Measurements from ENCODE around the gene NCKAP5. TPM values are rescaled to one million over a fixed set of nuclear protein-coding genes. Genes with fewer than 3 reads are reported as not detected.

Gene NCKAP5
- total and polyA plus RNA-seq, 9 of the 15 experiments (the other 6 are each of a cell fraction or from before 2014, with no cell fraction given) = not detected

GRCh38 chr2:133591164-133591563 lies 22.9 kb upstream of the NCKAP5 start:
- Histone ChIP-seq H3K36me3 (ENCODE audit: control insufficient read depth, insufficient read depth, low read length) (no peaks in the 10 kb centered on the region), H3K79me2 (ENCODE audit: control insufficient read depth, insufficient read depth, low read length) (no peaks in the 10 kb centered on the region), H4K20me1 (replicated peaks; ENCODE audit: control insufficient read depth, insufficient read depth, low read length) (no peaks in the 10 kb centered on the region), H3K4me2 (ENCODE audit: insufficient read depth, low read length) (no peak overlapping the region), H3K4me1 (replicated peaks in 1 of 2; ENCODE audit: control insufficient read depth in 2 of 2, insufficient read depth in 2 of 2, low read length in 2 of 2) (no peaks in the 10 kb centered on the region), H3K27me3 (ENCODE audit: control insufficient read depth in 2 of 2, insufficient read depth in 2 of 2, low read length in 2 of 2) (no peaks in the 10 kb centered on the region), H3K9ac (ENCODE audit: insufficient read depth in 1 of 2, low read depth in 2 of 2, low read length in 2 of 2) (no peak overlapping the region), H2AFZ (ENCODE audit: low read depth, low read length) (no peak overlapping the region), H3K9me1 (ENCODE audit: control insufficient read depth, insufficient read depth, low read length) (no peaks in the 10 kb centered on the region), H3K27ac (ENCODE audit: extremely low read depth, low read depth, low read length) (no peak overlapping the region), H3K9me3 (replicated peaks; ENCODE audit: control insufficient read depth, insufficient read depth, low read depth, low read length) (no peaks in the 10 kb centered on the region), H3K4me3 (no peak overlapping the region)
- in situ Hi-C loops (cut with MboI) (no loop called here), intact Hi-C loops (cut with micrococcal nuclease) (no loop called here)
- WGBS (ENCODE audit: insufficient coverage, low coverage, missing lambda C conversion rate) = 0% methylated on average over 4 of the region's 4 CpGs
- BruUV-seq (replicated peaks) = no TSS peak
- DNase-seq (ENCODE audit: extremely low read depth in 1 of 4, low spot score in 3 of 4) (no peak), FAIRE-seq (no peak), ATAC-seq (no peak)
- ChIA-PET CTCF (ENCODE audit: low intra/inter-chr PET ratio) (no interaction called here), POLR2A (no interaction called here)
- no peak for TF ChIP-seq ZFP30 (CRISPR knock-in tag; IDR thresholded peaks at IDR 0.05; ENCODE audit: borderline replicate concordance)
- TF ChIP-seq SOX6 (IDR thresholded peaks at IDR 0.05) = no peak
- no peak for TF ChIP-seq ATF6 (CRISPR knock-in tag; IDR thresholded peaks at IDR 0.05)
- TF ChIP-seq MTF1 (CRISPR knock-in tag; IDR thresholded peaks at IDR 0.05; ENCODE audit: borderline replicate concordance) = no peak
- TF ChIP-seq ZKSCAN3 (CRISPR knock-in tag; IDR thresholded peaks at IDR 0.05) = no peak
- no peak for TF ChIP-seq NRF1 (conservative IDR thresholded peaks at IDR 0.05 in 1 of 2, IDR thresholded peaks at IDR 0.05 in 1 of 2)
- TF ChIP-seq KLF16 (IDR thresholded peaks at IDR 0.05) = no peak
- no peak for TF ChIP-seq ZBTB9 (CRISPR knock-in tag; IDR thresholded peaks at IDR 0.05)
- TF ChIP-seq THRA (IDR thresholded peaks at IDR 0.05) = no peak
- TF ChIP-seq ZFP1 (CRISPR knock-in tag; IDR thresholded peaks at IDR 0.05) = no peak
- TF ChIP-seq TFAM (CRISPR knock-in tag; conservative IDR thresholded peaks at IDR 0.05) = no peak
- TF ChIP-seq ZFX (CRISPR knock-in tag; IDR thresholded peaks at IDR 0.05) = no peak

Measured in K562 (cell line).